NCI-H524 treated with DMSO at 0.1 percent for 48 hours (cell line): ENCODE data around the gene ACTR1B.
"Not testable (repeated sequence)": the region's sequence is repeated elsewhere in the genome, so short reads cannot be mapped to it uniquely, and the experiment has no call there.

Source experiments
- DNase-seq: peaks from one replicate; lab custom pipeline; 2025; lab: John Stamatoyannopoulos, UW

Gene ACTR1B

DNA sequence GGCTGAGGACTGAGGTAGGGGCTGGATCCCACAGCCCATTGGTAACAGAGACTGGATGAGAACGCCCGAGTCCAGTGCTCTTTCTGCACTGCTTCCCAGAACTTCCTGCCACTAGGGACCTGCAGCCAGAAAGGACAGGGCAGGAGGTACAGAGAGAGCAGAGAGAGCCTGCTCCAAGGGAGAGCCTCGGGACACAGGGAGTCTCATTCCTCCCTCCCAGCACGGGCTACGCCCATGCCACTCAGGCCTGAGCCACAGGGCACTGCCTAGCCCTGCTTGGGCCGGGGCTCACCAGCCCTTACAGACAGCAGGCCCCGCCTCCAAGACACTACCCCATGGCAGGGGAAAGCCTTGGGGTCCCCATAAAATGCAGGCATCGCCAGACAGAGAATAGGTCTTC lies 48.1 kb downstream of the ACTR1B start:
- DNase-seq, result not testable (repeated sequence)

DNA sequence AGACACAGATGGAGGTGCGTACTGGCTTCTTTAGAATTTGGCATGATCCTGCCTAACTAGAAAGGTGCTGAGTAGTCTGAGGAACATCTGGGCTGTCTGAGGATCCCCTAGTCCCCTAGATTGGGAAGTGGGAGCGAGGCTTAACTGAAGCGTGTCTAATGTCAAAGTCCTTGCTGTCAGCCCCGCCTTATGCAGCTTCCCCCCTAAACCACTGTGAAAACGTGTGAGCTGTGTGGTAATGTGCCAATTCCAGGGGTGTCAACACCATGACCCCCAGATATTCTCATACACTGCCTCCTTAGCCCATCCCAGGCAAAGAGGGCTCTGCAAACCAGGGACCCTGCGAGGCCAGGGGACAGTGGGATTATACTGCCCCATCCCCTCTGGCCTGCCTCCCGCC lies 51.9 kb downstream of the ACTR1B start:
- not testable (repeated sequence) for DNase-seq

DNA sequence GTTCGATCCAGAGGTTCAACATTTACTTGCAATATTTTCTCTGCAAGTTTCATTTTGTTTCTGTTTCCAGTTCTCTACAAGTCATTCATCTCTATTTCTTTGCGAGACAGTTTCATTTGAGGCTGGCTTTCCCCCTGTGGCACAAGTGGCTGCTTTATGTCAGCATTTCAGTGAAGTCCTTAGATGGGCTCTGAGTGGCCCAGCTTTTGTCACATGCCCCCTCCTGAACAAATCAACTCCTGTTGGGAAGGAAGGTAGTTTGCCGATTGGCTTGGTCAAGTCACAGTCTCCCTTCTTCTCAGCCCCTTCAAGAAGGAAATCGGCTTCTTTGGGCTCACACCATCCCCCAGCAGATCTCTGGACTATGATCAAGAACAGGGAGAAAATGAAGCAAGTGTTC lies 55.1 kb downstream of the ACTR1B start:
- DNase-seq, result not testable (repeated sequence)
